Endothelial cell of umbilical vein (primary cell): ENCODE results near the gene KIAA2012. TPM values are rescaled to one million over a fixed set of nuclear protein-coding genes. Genes with fewer than 3 reads are reported as not detected.

Source experiments
- BruUV-seq: library from RNA; stranded (reverse); fragments of 400-500 nt; replicated peaks from 2 replicates; lab custom pipeline; 2021; lab: Mats Ljungman, UMichigan
- CTCF ChIA-PET: fragments of 300-600, 350-600 bp; sonication (Branson Sonifier 250); formaldehyde crosslinking; loops from one replicate; lab custom pipeline; 2021; ENCODE audit warnings: antibody characterized with exemption, inconsistent platforms; lab: Charles Lee
- POLR2A ChIA-PET: fragments of 300-600, 350-600 bp; sonication (Branson Sonifier 250); formaldehyde crosslinking; loops from one replicate; lab custom pipeline; 2021; ENCODE audit warnings: antibody characterized with exemption, inconsistent platforms; lab: Charles Lee
- DNase-seq: peaks from one replicate; pipeline ENCODE4 v3.0.0-alpha.2; 2011; ENCODE audit warnings: low read depth, low spot score
- FAIRE-seq: peaks from 2 replicates; lab custom pipeline; 2011; peaks lifted over from hg19 to GRCh38; lab: Jason Lieb, UNC
- H2AFZ ChIP-seq: 2 replicates; pipeline ENCODE4 v1.6.0; 2012; ENCODE audit warnings: low read depth, low read length, control low read depth, inconsistent platforms
- H3K27ac ChIP-seq: 2 replicates; pipeline ENCODE4 v1.5.1; 2011; ENCODE audit warnings: low read depth, mild to moderate bottlenecking, control low read depth, low read length, moderate library complexity; ENCODE audit not compliant: insufficient read depth
- H3K27me3 ChIP-seq, 2 experiments: 2 replicates each; pipeline versions ENCODE4 v1.6.0 to v1.6.1; 2011; ENCODE audit warnings: low read length in 2 of 2, mixed read lengths in 1 of 2; ENCODE audit not compliant: control insufficient read depth in 2 of 2, insufficient read depth in 2 of 2
- H3K36me3 ChIP-seq, 2 experiments: 2 replicates in 1 of 2; 3 replicates in 1 of 2; pipeline ENCODE4 v1.5.1; 2011; ENCODE audit warnings: low read length in 2 of 2, mild to moderate bottlenecking in 1 of 2, moderate library complexity in 1 of 2; ENCODE audit not compliant: control insufficient read depth in 2 of 2, insufficient read depth in 2 of 2; ENCODE audit errors: extremely low read depth in 1 of 2
- H3K4me1 ChIP-seq: 3 replicates; pipeline ENCODE4 v1.5.1; 2011; ENCODE audit warnings: mild to moderate bottlenecking, low read length; ENCODE audit not compliant: control insufficient read depth, insufficient read depth; ENCODE audit errors: extremely low read depth
- H3K4me2 ChIP-seq: 2 replicates; pipeline ENCODE4 v1.6.1; 2011; ENCODE audit warnings: low read length, control low read depth, mixed read lengths; ENCODE audit not compliant: insufficient read depth
- H3K4me3 ChIP-seq, 3 experiments: fragments of 200-600 bp in 1 of 3; sonication (generic), shearing (Covaris generic) in 1 of 3; replicated peaks in 1 of 3; 2 replicates each; pipeline ENCODE4 v1.5.1; 2011 to 2016; ENCODE audit warnings: control low read depth in 3 of 3, low read length in 3 of 3, mild to moderate bottlenecking in 2 of 3, inconsistent platforms in 1 of 3, low read depth in 1 of 3, moderate library complexity in 1 of 3; ENCODE audit not compliant: insufficient read depth in 1 of 3
- H3K79me2 ChIP-seq: 2 replicates; pipeline ENCODE4 v1.6.0; 2012; ENCODE audit warnings: low read length, inconsistent platforms; ENCODE audit not compliant: control insufficient read depth, insufficient read depth
- H3K9ac ChIP-seq: replicated peaks from 2 replicates; pipeline ENCODE3; 2011; ENCODE audit warnings: low read length, control low read depth; ENCODE audit not compliant: insufficient read depth; ENCODE audit errors: extremely low read depth
- H3K9me1 ChIP-seq: replicated peaks from 3 replicates; pipeline ENCODE4 v1.6.0; 2011; ENCODE audit warnings: mild to moderate bottlenecking, low read length; ENCODE audit not compliant: control insufficient read depth, insufficient read depth; ENCODE audit errors: extremely low read depth
- H3K9me3 ChIP-seq: replicated peaks from 2 replicates; pipeline ENCODE4 v1.5.1; 2012; ENCODE audit warnings: low read length, inconsistent platforms; ENCODE audit not compliant: control insufficient read depth, insufficient read depth
- H4K20me1 ChIP-seq: replicated peaks from 2 replicates; pipeline ENCODE3; 2011; ENCODE audit warnings: mild to moderate bottlenecking, low read length; ENCODE audit not compliant: control insufficient read depth, insufficient read depth; ENCODE audit errors: extremely low read depth
- CTCF ChIP-seq, 2 donors: IDR thresholded peaks; 1 replicate in 1 of 2; 2 replicates in 1 of 2; pipeline ENCODE4 v1.5.1; 2011; ENCODE audit warnings: low read length in 2 of 2, mild to moderate bottlenecking in 2 of 2, moderate library complexity in 2 of 2, control low read depth in 1 of 2, inconsistent platforms in 1 of 2, low read depth in 1 of 2; ENCODE audit not compliant: insufficient read depth in 1 of 2; ENCODE audit errors: extremely low read depth in 1 of 2
- EZH2 ChIP-seq: IDR thresholded peaks from 2 replicates; pipeline ENCODE4 v1.6.1; 2012; ENCODE audit warnings: borderline replicate concordance, low read depth, mild to moderate bottlenecking, moderate library complexity, low read length, inconsistent platforms; ENCODE audit not compliant: severe bottlenecking
- FOS ChIP-seq: IDR thresholded peaks from 2 replicates; pipeline ENCODE4 v1.6.1; 2011; ENCODE audit warnings: mild to moderate bottlenecking, low read length, moderate library complexity, borderline replicate concordance; ENCODE audit not compliant: insufficient read depth
- GATA2 ChIP-seq: IDR thresholded peaks from 2 replicates; pipeline ENCODE4 v1.7.0; 2011; ENCODE audit warnings: low read depth, mild to moderate bottlenecking, moderate library complexity, mixed read lengths, low read length; ENCODE audit not compliant: insufficient read length, insufficient read depth
- JUN ChIP-seq: IDR thresholded peaks from 2 replicates; pipeline ENCODE4 v1.6.1; 2011; ENCODE audit warnings: borderline replicate concordance, low read depth; ENCODE audit not compliant: insufficient read length, insufficient read depth
- MAX ChIP-seq: IDR thresholded peaks from 2 replicates; pipeline ENCODE4 v1.6.1; 2011; ENCODE audit not compliant: insufficient read depth, insufficient read length
- MYC ChIP-seq: IDR thresholded peaks from one replicate; pipeline ENCODE4 v1.6.1; 2011; ENCODE audit warnings: mild to moderate bottlenecking, low read depth, low read length
- POLR2A ChIP-seq: IDR thresholded peaks from 2 replicates; pipeline ENCODE4 v1.6.1; 2012; ENCODE audit warnings: low read depth, mild to moderate bottlenecking, control low read depth, low read length
- POLR2AphosphoS5 ChIP-seq: IDR thresholded peaks from 2 replicates; pipeline ENCODE4 v1.6.1; 2012; ENCODE audit warnings: low read depth, mild to moderate bottlenecking, control low read depth, low read length, moderate library complexity; ENCODE audit not compliant: insufficient read depth
- dilution Hi-C: fragments of 300-500 bp; cut with MboI; formaldehyde crosslinking; loops from one replicate; pipeline ENCODE4 v1.15.0; 2019; ENCODE audit warnings: low sequenced_read_pairs; ENCODE audit not compliant: extremely low pct_ligation_motif_present
- intact Hi-C: fragments of 100-400 bp; cut with micrococcal nuclease; formaldehyde crosslinking; loops from one replicate; pipeline ENCODE4 v1.10.0; 2022
- polyA plus RNA-seq, 4 experiments: library from polyadenylated mRNA; depleted of rRNA in 3 of 4; stranded (reverse) in 3 of 4; unstranded in 1 of 4; fragments of >200 nt; gene quantifications; 2 replicates each; pipeline versions ENCODE4 v1.2.1 to v1.2.3, GENCODE V29; 2011 to 2012; ENCODE audit warnings: missing spikeins in 1 of 4
- total RNA-seq: library from RNA; stranded (reverse); gene quantifications from 2 replicates; pipeline ENCODE4 v1.2.3, GENCODE V29; 2021

KIAA2012 gene
- total and polyA plus RNA-seq, 2 donors (not counting 3 experiments of a cell fraction or from before 2014, with no cell fraction given) = not detected

- no peak for TF ChIP-seq CTCF (IDR thresholded peaks at IDR 0.05; ENCODE audit: extremely low read depth in 1 of 2, insufficient read depth in 1 of 2, low read depth in 1 of 2, low read length in 2 of 2)
- TF ChIP-seq EZH2 = no peak
- TF ChIP-seq JUN = no peak
- no peak for TF ChIP-seq POLR2A
- TF ChIP-seq MYC = no peak
- TF ChIP-seq FOS = no peak
- TF ChIP-seq MAX = no peak
- TF ChIP-seq POLR2AphosphoS5 = no peak
- no peak for TF ChIP-seq GATA2
- FAIRE-seq (no peak), DNase-seq (no peak)
- Histone ChIP-seq H3K9ac (no peak overlapping the region), H3K9me1 (no peaks in the 10 kb centered on the region), H3K9me3 (no peaks in the 10 kb centered on the region), H3K36me3 (no peaks in the 10 kb centered on the region), H3K79me2 (no peaks in the 10 kb centered on the region), H3K4me1 (no peaks in the 10 kb centered on the region), H4K20me1 (no peaks in the 10 kb centered on the region), H2AFZ (no peak overlapping the region), H3K27me3 (peaks cover 5 to 18% of the 10 kb centered on the region in 2 experiments), H3K4me3 (no peak overlapping the region), H3K4me2 (no peak overlapping the region), H3K27ac (no peak overlapping the region)
- POLR2A ChIA-PET = no interaction called here
- intact Hi-C loops (no loop called here), dilution Hi-C loops (no loop called here)
- CTCF ChIA-PET = no interaction called here
- no TSS peak for BruUV-seq
Observed at GRCh38 chr2:202069170-202070067, 3.6 kb upstream of the KIAA2012 start.
